Activated naive CD4-positive, alpha-beta T cell treated with anti-CD3 and anti-CD28 coated beads, Interleukin-2, amount 50 U/mL, for 72 hours (primary cell): ENCODE measurements around the gene FAM222A. TPM values are rescaled to one million over a fixed set of nuclear protein-coding genes. Genes with fewer than 3 reads are reported as not detected.

Experiments used
- ATAC-seq, 2 donors: fragments of 150-1000 bp; cut with Tn5 transposase; 2 replicates each; pipeline ENCODE4 v1.10.0; 2021; ENCODE audit warnings: mild to moderate bottlenecking in 2 of 2, moderate library complexity in 2 of 2
- DNase-seq, 2 donors: peaks; one replicate each; pipeline ENCODE4 v3.0.0; 2021 to 2022; ENCODE audit warnings: low spot score in 2 of 2
- H3K27ac Mint-ChIP-seq, 2 donors: one replicate each; pipeline ENCODE4 v1.8.0; 2022; ENCODE audit warnings: mild to moderate bottlenecking in 2 of 2, mixed read lengths in 2 of 2
- H3K36me3 Mint-ChIP-seq, 2 donors: one replicate each; pipeline ENCODE4 v1.8.0; 2022; ENCODE audit warnings: mixed read lengths in 2 of 2
- H3K9me3 Mint-ChIP-seq, 2 donors: one replicate each; pipeline ENCODE4 v1.8.0; 2022; ENCODE audit warnings: mixed read lengths in 2 of 2
- total RNA-seq, 2 donors: library from RNA; stranded (reverse); gene quantifications; one replicate each; pipeline ENCODE4 v1.2.3, GENCODE V29; 2022

The FAM222A gene
- total RNA-seq, 2 donors from 2014 or later, result 0.18 to 1.2 TPM

GRCh38 chr12:109737631-109738030, 24.0 kb downstream of the FAM222A start:
- Mint-ChIP-seq H3K27ac (no peak overlapping the region), H3K36me3 (no peaks in the 10 kb centered on the region), H3K9me3 (no peaks in the 10 kb centered on the region)
- DNase-seq (peak in 1 of 2 donors; percentile 28), ATAC-seq (no peak)

DNA sequence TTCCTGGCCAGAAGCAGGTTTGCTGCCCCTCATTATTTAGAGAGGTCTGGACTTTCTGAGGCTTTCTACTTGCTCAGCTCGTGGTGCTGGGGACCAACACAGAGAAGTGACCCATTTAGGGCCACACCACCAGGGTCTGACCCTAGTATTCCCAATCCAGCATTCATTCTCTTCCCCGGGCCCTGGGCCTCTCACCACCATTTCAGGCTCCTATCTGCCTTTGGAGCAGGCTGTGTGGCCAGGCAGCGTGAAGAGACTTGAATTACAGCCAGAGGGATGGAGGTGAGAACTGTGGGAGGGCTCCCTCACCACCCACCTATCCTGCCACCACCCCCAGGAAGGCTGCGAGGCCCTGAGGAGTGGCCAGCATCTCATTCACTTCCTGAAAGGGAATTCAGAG, 24.6 kb downstream of the FAM222A start:
- no peaks in the 10 kb centered on the region for H3K36me3 Mint-ChIP-seq
- no peak overlapping the region for H3K27ac Mint-ChIP-seq
- no peak for ATAC-seq
- H3K9me3 Mint-ChIP-seq, result no peaks in the 10 kb centered on the region
- DNase-seq, result peak in 1 of 2 donors; percentile 44

DNA sequence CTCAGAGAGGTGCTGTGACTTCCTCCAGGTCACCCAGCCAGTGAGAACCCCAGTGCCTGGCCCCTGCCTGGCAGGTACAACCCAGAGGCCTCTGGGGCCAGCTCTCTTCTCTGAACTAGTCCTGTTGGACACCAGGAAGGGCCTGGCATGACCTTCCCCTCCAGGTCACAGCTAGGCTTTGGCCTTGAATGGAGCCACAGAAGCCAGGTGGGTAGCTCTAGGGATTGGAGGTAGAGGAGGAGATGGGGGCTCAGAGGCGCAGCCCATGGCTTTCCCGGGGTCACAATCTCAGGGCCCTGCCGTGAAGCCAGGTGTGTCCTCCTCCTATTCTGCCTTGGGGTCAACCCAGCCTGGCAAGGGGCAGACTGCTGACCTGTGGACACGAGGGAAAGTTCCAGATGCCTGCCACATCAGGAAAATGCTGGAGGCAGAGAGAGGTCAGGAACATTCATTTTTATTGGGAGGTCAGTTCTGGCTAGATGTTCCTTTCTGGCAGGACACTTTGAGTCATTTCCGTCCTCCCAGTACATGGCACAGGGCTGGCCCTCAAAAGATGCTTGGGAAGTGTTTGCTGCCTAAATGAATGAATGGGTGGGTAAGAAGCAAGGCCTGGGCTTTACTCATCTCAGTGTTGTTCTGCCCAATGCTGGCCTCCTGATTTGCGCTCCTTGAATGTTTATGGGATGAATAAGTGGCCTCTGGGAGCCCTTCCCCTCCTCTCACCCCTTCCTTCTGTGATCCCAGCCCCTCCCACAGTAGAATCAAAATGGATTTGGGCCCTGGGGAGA, 25.4 kb downstream of the FAM222A start:
- H3K27ac Mint-ChIP-seq, result no peak overlapping the region
- peak in 1 of 2 donors; percentile 34 for DNase-seq
- ATAC-seq, result no peak
- H3K36me3 Mint-ChIP-seq, result no peaks in the 10 kb centered on the region
- H3K9me3 Mint-ChIP-seq, result no peaks in the 10 kb centered on the region

GRCh38 chr12:109739747-109740693, 26.4 kb downstream of the FAM222A start:
- Mint-ChIP-seq H3K9me3 (no peaks in the 10 kb centered on the region), H3K27ac (no peak overlapping the region), H3K36me3 (no peaks in the 10 kb centered on the region)
- DNase-seq (peak in 1 of 2 donors; percentile 48), ATAC-seq (no peak)

GRCh38 chr12:109740694-109741245, 27.1 kb downstream of the FAM222A start:
- Mint-ChIP-seq H3K27ac (no peak overlapping the region), H3K9me3 (no peaks in the 10 kb centered on the region), H3K36me3 (no peaks in the 10 kb centered on the region)
- DNase-seq, result peak in 1 of 2 donors; percentile 38
- ATAC-seq, result no peak

GRCh38 chr12:109741286-109741969, 27.8 kb downstream of the FAM222A start:
- DNase-seq (peak in 1 of 2 donors; percentile 50), ATAC-seq (no peak)
- Mint-ChIP-seq H3K36me3 (no peaks in the 10 kb centered on the region), H3K9me3 (no peaks in the 10 kb centered on the region), H3K27ac (no peak overlapping the region)

- Mint-ChIP-seq H3K9me3 (no peaks in the 10 kb centered on the region), H3K27ac (no peak overlapping the region), H3K36me3 (no peaks in the 10 kb centered on the region)
- no peak for ATAC-seq
- no peak for DNase-seq
Measured at GRCh38 chr12:109741970-109742703, 28.5 kb downstream of the FAM222A start.

GRCh38 chr12:109743076-109743910, 29.7 kb downstream of the FAM222A start:
- ATAC-seq, result no peak
- Mint-ChIP-seq H3K9me3 (no peaks in the 10 kb centered on the region), H3K36me3 (no peaks in the 10 kb centered on the region), H3K27ac (no peak overlapping the region)
- DNase-seq, result peak in 1 of 2 donors; percentile 43

DNA sequence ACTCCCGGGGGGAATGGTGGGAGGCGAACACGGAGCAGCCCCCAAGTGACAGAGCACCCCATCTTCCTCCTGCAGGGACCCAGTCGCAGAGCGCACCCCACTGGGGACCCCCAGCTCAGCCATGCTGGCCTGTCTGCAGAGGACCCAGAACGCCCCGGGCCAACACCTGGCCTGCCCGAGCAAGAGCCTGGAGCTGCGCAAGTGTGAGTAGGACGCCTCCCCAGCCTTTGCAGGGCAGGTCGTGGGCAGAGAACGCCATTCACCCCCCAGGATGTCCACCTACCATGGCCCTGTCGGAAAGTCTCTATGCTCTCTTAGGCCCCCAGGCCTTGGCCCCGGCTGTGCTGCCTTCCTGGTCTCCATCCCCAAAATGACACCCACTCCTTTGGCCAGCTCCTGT, 30.4 kb downstream of the FAM222A start:
- ATAC-seq (no peak), DNase-seq (peak in 1 of 2 donors; percentile 45)
- no peaks in the 10 kb centered on the region for H3K36me3 Mint-ChIP-seq
- peak overlapping the region in 1 of 2 donors; percentile 32 for H3K27ac Mint-ChIP-seq
- H3K9me3 Mint-ChIP-seq, result no peaks in the 10 kb centered on the region

GRCh38 chr12:109744986-109745942, 31.6 kb downstream of the FAM222A start:
- DNase-seq, result no peak
- Mint-ChIP-seq H3K27ac (peak overlapping the region; percentile 32 to 41), H3K9me3 (no peaks in the 10 kb centered on the region), H3K36me3 (no peaks in the 10 kb centered on the region)
- no peak for ATAC-seq

DNA sequence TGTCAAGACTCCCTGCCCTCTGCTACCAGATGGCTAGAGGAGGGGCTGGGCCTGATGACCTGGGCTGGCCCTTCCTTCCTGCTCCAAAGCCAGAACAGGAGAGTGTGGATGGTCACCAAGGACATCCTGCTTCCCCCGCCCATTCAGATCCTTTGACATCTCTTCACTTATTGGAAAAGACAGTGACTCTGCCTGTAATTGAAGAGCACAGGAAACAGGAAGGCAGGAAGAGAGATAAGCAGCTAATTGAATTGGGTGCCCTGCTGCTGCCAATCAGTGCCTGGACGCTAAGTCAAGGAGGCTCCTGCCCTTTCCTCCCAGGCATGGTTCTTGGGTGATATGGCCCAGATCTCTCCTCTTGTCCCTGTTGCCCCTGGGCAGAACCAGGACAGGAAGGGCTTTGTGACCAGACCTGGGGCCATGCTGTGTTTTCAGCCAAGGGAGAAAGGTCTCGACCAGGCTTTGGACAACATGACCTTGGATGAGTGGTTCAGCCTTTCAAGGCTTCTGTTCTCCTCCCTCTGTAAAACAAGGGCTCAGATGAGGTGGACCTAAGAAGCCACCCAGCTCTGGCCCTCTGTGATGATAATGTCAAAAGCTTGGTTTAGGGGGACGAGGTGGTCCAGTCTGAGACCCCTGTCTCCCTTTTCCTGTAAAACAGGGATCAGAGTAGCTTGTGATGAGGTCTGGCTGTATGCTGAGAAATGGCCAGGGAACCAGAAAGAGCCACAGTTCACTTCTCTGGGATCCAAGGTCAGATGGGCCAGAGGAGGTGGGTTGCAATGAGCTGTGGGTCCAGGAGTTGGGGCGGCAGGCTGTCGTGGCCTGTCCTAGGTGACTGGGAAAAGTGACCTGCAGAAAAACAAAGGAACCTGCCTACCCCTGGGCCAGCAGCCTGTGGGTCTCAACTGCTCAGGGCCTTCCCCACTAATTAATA, 38.8 kb downstream of the FAM222A start:
- ATAC-seq (no peak), DNase-seq (no peak)
- H3K9me3 Mint-ChIP-seq, result peaks cover 8 to 9% of the 10 kb centered on the region in 2 donors
- H3K27ac Mint-ChIP-seq, result no peak overlapping the region
- peaks cover 11 to 15% of the 10 kb centered on the region in 2 donors for H3K36me3 Mint-ChIP-seq

GRCh38 chr12:109753054-109753401, 39.4 kb downstream of the FAM222A start:
- DNase-seq (peak in 1 of 2 donors; percentile 23), ATAC-seq (no peak)
- Mint-ChIP-seq H3K9me3 (peaks cover 9 to 12% of the 10 kb centered on the region in 2 donors), H3K27ac (no peak overlapping the region), H3K36me3 (peaks cover 14 to 15% of the 10 kb centered on the region in 2 donors)

DNA sequence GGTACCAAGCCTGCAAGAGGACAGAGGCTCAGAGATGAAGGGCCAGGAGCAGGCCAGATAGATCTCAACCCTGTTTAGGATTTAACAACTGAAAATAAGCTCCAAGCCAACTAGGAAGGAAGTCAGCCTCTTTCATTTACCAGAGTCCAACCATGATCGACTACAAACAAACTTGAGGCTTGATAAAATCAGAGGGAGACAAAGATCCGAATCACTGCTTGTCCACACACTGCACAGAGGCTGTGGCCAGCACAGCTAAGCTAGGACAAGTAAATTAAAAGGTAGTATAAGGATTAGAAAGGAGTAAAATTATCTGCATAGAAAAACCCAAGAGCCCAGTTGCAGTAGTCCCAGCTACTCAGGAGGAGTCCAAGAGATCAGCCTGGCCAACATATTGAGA, 40.3 kb downstream of the FAM222A start:
- Mint-ChIP-seq H3K36me3 (peaks cover 14 to 15% of the 10 kb centered on the region in 2 donors), H3K27ac (no peak overlapping the region), H3K9me3 (peaks cover 9 to 12% of the 10 kb centered on the region in 2 donors)
- ATAC-seq (no peak), DNase-seq (no peak)
